HepG2 (cell line): ENCODE results near the gene GFER. TPM values are rescaled to one million over a fixed set of nuclear protein-coding genes. Genes with fewer than 3 reads are reported as not detected.

Experiments used
- AGO1 ChIP-seq: fragments of 200-400 bp; formaldehyde crosslinking; IDR thresholded peaks from 2 replicates; pipeline ENCODE4 v1.6.1; 2017; ENCODE audit warnings: mild to moderate bottlenecking, low read depth, low read length, moderate library complexity; ENCODE audit not compliant: poor library complexity, severe bottlenecking
- GTF3A ChIP-seq: sonication (generic); formaldehyde crosslinking; conservative IDR thresholded peaks from 2 replicates; pipeline ENCODE4 v1.4.0; 2020; ENCODE audit warnings: mild to moderate bottlenecking, missing genetic modification reagents
- KDM3A ChIP-seq: IDR thresholded peaks from 2 replicates; pipeline ENCODE4 v1.6.1; 2018; ENCODE audit warnings: low read depth, missing compliant biosample characterization
- MYC ChIP-seq: sonication (generic); formaldehyde crosslinking; IDR thresholded peaks from 2 replicates; pipeline ENCODE4 v1.9.0; 2021; ENCODE audit warnings: missing genetic modification reagents, borderline replicate concordance
- NR2F2 ChIP-seq: IDR thresholded peaks from 2 replicates; pipeline ENCODE4 v1.6.1; 2012; ENCODE audit warnings: low read depth, inconsistent platforms, borderline replicate concordance
- PRPF4 ChIP-seq: fragments of 200-400 bp; formaldehyde crosslinking; IDR thresholded peaks from 2 replicates; pipeline ENCODE4 v1.6.1; 2016; ENCODE audit warnings: low read length, low read depth; ENCODE audit not compliant: poor library complexity, severe bottlenecking
- RARG ChIP-seq: sonication (generic); formaldehyde crosslinking; IDR thresholded peaks from 2 replicates; pipeline ENCODE4 v1.4.0; 2020; ENCODE audit warnings: low read depth, mild to moderate bottlenecking, missing genetic modification reagents
- TCF12 ChIP-seq, 2 experiments: fragments of 450-650 bp in 1 of 2; sonication (generic) in 1 of 2; formaldehyde crosslinking in 1 of 2; IDR thresholded peaks; 2 replicates each; pipeline versions ENCODE4 v1.6.1 to v1.8.0; 2017 to 2022; ENCODE audit warnings: antibody characterized with exemption in 1 of 2, mild to moderate bottlenecking in 1 of 2, missing genetic modification reagents in 1 of 2, moderate library complexity in 1 of 2
- YY1 ChIP-seq: IDR thresholded peaks from 2 replicates; pipeline ENCODE4 v1.6.1; 2011; ENCODE audit warnings: low read length, low read depth, moderate library complexity, mild to moderate bottlenecking; ENCODE audit not compliant: insufficient read depth, insufficient replicate concordance
- ZNF337 ChIP-seq: sonication (generic); formaldehyde crosslinking; IDR thresholded peaks from 2 replicates; pipeline ENCODE4 v1.5.1; 2020; ENCODE audit warnings: missing genetic modification reagents, low read depth, mild to moderate bottlenecking, borderline replicate concordance
- ZNF460 ChIP-seq: sonication (generic); formaldehyde crosslinking; IDR thresholded peaks from 2 replicates; pipeline ENCODE4 v1.5.1; 2020; ENCODE audit warnings: missing genetic modification reagents, mild to moderate bottlenecking, borderline replicate concordance
- ZNF782 ChIP-seq: sonication (generic); formaldehyde crosslinking; IDR thresholded peaks from 2 replicates; pipeline ENCODE4 v1.4.0; 2020; ENCODE audit warnings: missing genetic modification reagents, mild to moderate bottlenecking, borderline replicate concordance
- ZNF790 ChIP-seq: sonication (generic); formaldehyde crosslinking; IDR thresholded peaks from 2 replicates; pipeline ENCODE4 v1.8.0; 2022; ENCODE audit warnings: missing genetic modification reagents, mild to moderate bottlenecking, borderline replicate concordance
- ZSCAN22 ChIP-seq: sonication (generic); formaldehyde crosslinking; IDR thresholded peaks from 2 replicates; pipeline ENCODE4 v1.4.0; 2020; ENCODE audit warnings: mild to moderate bottlenecking, missing genetic modification reagents
- polyA plus RNA-seq, 8 experiments: library from polyadenylated mRNA; depleted of rRNA in 3 of 8; stranded (reverse) in 7 of 8; unstranded in 1 of 8; fragments of >200 nt; fragmentation: Illumina TruSeq in 4 of 8; extraction: Trizol in 4 of 8; gene quantifications; 2 replicates each; pipeline versions ENCODE4 v1.2.1 to v1.2.3, GENCODE V29; 2011 to 2016; ENCODE audit warnings: low read depth in 4 of 8, missing spikeins in 1 of 8, mixed read lengths in 1 of 8; ENCODE audit not compliant: insufficient read depth in 1 of 8
- total RNA-seq, 5 experiments: library from RNA; depleted of rRNA; stranded (reverse); fragments of >200 nt; fragmentation: Illumina TruSeq; extraction: Trizol; gene quantifications; 2 replicates each; pipeline ENCODE4 v1.2.3, GENCODE V29; 2016; ENCODE audit warnings: low read depth in 1 of 5
- TF ChIP-seq, protein P1 (sequence below): sonication (generic); formaldehyde crosslinking; conservative IDR thresholded peaks from 2 replicates; pipeline ENCODE4 v1.4.0; 2020; ENCODE audit warnings: missing genetic modification reagents
- TF ChIP-seq, protein P2 (sequence below): IDR thresholded peaks from 2 replicates; pipeline ENCODE4 v1.4.0; 2020; ENCODE audit warnings: mild to moderate bottlenecking, missing genetic modification reagents
- TF ChIP-seq, protein P3 (sequence below): sonication (generic); formaldehyde crosslinking; IDR thresholded peaks from 2 replicates; pipeline ENCODE4 v1.8.0; 2022; ENCODE audit warnings: missing genetic modification reagents, mild to moderate bottlenecking, inconsistent platforms, borderline replicate concordance

GFER gene
- total and polyA plus RNA-seq, 2 of the 13 experiments (the other 11 are each of a cell fraction or from before 2014, with no cell fraction given) = 28.6 to 71.7 TPM

DNA sequence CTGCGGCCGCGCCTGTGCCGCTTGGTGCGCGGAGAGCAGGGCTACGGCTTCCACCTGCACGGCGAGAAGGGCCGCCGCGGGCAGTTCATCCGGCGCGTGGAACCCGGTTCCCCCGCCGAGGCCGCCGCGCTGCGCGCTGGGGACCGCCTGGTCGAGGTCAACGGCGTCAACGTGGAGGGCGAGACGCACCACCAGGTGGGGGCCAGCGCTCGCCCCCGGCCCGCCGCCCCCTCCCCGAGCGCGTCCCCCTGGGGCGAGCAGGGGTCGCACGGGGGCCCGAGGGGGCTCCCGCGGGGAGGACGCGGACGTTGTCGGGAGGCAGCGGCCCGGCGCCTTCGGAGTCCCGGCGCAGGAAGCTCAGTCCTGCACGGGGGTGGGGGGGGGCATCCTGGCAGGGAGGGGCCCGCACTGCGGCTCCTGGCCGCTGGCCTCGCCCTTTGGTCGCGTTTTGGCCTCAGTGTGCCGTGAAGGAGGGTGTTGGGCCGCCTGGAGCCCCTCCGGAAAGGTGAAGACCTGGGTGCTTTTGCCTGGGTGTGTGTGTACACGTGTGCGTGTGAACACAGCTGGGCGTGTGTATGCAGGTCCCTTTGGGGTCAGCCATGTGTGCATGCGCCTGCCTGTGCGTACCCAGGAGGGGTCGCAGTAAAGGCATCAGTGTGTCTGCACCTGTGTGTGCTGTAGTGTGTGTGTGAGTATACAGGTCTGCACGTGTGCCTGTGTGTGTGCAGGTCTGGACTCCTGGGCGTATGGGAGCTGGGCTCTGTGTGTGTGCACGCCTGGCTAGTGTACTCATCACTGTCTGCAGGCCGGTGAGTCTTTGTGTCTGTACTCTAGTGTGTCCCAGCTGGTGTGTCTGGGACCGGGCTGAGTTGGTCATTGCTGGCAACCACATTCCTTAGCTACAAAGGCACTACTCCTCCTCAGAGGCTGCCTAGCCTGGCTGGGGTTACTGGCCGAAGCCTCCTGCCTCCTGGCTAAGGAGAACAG lies 43.3 kb downstream of the GFER start (continued):
- TF ChIP-seq TCF12 (IDR thresholded peaks at IDR 0.05) (no peak), TCF12 (CRISPR knock-in tag; IDR thresholded peaks at IDR 0.05) (no peak), ZSCAN22 (CRISPR knock-in tag) (no peak), MYC (peak; percentile 76), ZNF790 (CRISPR knock-in tag) (peak; percentile 16; the same call in 1 of the 2 replicates), GTF3A (CRISPR knock-in tag) (no peak), YY1 (no peak), NR2F2 (no peak), ZNF782 (CRISPR knock-in tag) (no peak), AGO1 (no peak), RARG (CRISPR knock-in tag) (no peak), ZNF337 (CRISPR knock-in tag) (no peak), ZNF460 (CRISPR knock-in tag) (no peak), KDM3A (CRISPR knock-in tag) (no peak), PRPF4 (no peak)
- TF ChIP-seq, protein P1, sequence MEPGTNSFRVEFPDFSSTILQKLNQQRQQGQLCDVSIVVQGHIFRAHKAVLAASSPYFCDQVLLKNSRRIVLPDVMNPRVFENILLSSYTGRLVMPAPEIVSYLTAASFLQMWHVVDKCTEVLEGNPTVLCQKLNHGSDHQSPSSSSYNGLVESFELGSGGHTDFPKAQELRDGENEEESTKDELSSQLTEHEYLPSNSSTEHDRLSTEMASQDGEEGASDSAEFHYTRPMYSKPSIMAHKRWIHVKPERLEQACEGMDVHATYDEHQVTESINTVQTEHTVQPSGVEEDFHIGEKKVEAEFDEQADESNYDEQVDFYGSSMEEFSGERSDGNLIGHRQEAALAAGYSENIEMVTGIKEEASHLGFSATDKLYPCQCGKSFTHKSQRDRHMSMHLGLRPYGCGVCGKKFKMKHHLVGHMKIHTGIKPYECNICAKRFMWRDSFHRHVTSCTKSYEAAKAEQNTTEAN (CRISPR knock-in tag) = peak; percentile 96
- TF ChIP-seq, protein P2, sequence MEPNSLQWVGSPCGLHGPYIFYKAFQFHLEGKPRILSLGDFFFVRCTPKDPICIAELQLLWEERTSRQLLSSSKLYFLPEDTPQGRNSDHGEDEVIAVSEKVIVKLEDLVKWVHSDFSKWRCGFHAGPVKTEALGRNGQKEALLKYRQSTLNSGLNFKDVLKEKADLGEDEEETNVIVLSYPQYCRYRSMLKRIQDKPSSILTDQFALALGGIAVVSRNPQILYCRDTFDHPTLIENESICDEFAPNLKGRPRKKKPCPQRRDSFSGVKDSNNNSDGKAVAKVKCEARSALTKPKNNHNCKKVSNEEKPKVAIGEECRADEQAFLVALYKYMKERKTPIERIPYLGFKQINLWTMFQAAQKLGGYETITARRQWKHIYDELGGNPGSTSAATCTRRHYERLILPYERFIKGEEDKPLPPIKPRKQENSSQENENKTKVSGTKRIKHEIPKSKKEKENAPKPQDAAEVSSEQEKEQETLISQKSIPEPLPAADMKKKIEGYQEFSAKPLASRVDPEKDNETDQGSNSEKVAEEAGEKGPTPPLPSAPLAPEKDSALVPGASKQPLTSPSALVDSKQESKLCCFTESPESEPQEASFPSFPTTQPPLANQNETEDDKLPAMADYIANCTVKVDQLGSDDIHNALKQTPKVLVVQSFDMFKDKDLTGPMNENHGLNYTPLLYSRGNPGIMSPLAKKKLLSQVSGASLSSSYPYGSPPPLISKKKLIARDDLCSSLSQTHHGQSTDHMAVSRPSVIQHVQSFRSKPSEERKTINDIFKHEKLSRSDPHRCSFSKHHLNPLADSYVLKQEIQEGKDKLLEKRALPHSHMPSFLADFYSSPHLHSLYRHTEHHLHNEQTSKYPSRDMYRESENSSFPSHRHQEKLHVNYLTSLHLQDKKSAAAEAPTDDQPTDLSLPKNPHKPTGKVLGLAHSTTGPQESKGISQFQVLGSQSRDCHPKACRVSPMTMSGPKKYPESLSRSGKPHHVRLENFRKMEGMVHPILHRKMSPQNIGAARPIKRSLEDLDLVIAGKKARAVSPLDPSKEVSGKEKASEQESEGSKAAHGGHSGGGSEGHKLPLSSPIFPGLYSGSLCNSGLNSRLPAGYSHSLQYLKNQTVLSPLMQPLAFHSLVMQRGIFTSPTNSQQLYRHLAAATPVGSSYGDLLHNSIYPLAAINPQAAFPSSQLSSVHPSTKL (CRISPR knock-in tag) = no peak
- TF ChIP-seq, protein P3, sequence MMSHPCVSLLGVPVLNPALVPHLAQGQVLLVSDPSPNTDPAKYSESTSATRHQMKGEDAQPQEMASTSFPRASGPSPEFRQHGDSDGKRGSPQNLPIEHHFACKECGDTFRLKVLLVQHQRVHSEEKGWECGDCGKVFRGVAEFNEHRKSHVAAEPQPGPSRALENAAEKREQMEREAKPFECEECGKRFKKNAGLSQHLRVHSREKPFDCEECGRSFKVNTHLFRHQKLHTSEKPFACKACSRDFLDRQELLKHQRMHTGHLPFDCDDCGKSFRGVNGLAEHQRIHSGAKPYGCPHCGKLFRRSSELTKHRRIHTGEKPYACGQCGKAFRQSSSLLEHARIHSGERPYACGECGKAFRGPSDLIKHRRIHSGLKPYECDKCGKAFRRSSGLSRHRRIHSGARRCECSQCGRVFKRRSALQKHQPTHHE = no peak
